ENCODE results near the gene LYSMD2. TPM values are rescaled to one million over a fixed set of nuclear protein-coding genes. Genes with fewer than 3 reads are reported as not detected.

Gene LYSMD2
- polyA plus RNA-seq, 1 of the 3 experiments (the other 2 are of a cell fraction): 10.3 TPM

GRCh38 chr15:51681303-51681963 is 56.0 kb downstream of the LYSMD2 start, which contains the start of gene SCG3 (continued):
- no peak for TF ChIP-seq ZBTB33 (IDR thresholded peaks at IDR 0.05; ENCODE audit: borderline replicate concordance, low read depth)
- no peak for TF ChIP-seq RCOR1 (IDR thresholded peaks at IDR 0.05; ENCODE audit: low read length)
- no peak for TF ChIP-seq FOXM1 (IDR thresholded peaks at IDR 0.05; ENCODE audit: low read depth)
- no peak for TF ChIP-seq FOXJ3 (CRISPR knock-in tag; IDR thresholded peaks at IDR 0.05)
- TF ChIP-seq TCF12 (IDR thresholded peaks at IDR 0.05): no peak
- no peak for TF ChIP-seq TAF1 (IDR thresholded peaks at IDR 0.05; ENCODE audit: borderline replicate concordance, low read depth, low read length)
- no peak for TF ChIP-seq USF1 (IDR thresholded peaks at IDR 0.05; ENCODE audit: borderline replicate concordance, low read depth)

- H3K36me3 ChIP-seq (replicated peaks in 1 of 2; ENCODE audit: control insufficient read depth in 1 of 2, insufficient read depth in 2 of 2, low read length in 1 of 2): peaks cover 0 to 6% of the 10 kb centered on the region in 2 experiments
- no peak overlapping the region for H3K4me2 ChIP-seq
- no peaks in the 10 kb centered on the region for H4K20me1 ChIP-seq (ENCODE audit: insufficient read depth)
- no peak for DNase-seq
- no peaks in the 10 kb centered on the region for H3K9me3 ChIP-seq
- POLR2A ChIA-PET: no interaction called here
- H3K4me1 ChIP-seq (ENCODE audit: control insufficient read depth in 1 of 2, insufficient read depth in 2 of 2, low read depth in 1 of 2, low read length in 1 of 2): peaks cover 0 to 5% of the 10 kb centered on the region in 2 experiments; a peak in 2 of 4 replicates
- TF ChIP-seq ZBTB33 (IDR thresholded peaks at IDR 0.05; ENCODE audit: borderline replicate concordance, low read depth): no peak
- no peak for TF ChIP-seq CTCF (IDR thresholded peaks at IDR 0.05)
- TF ChIP-seq GATA2 (CRISPR knock-in tag; IDR thresholded peaks at IDR 0.05): no peak
- no peak for TF ChIP-seq RFX5 (IDR thresholded peaks at IDR 0.05; ENCODE audit: low read length)
- TF ChIP-seq YY1 (IDR thresholded peaks at IDR 0.05; ENCODE audit: low read depth): no peak
- TF ChIP-seq IRF3 (IDR thresholded peaks at IDR 0.05; ENCODE audit: low read depth, low read length): no peak
- TF ChIP-seq MAX (IDR thresholded peaks at IDR 0.05; ENCODE audit: low read depth): no peak
- no peak for TF ChIP-seq USF1 (IDR thresholded peaks at IDR 0.05; ENCODE audit: borderline replicate concordance, low read depth)
- TF ChIP-seq USF2 (IDR thresholded peaks at IDR 0.05; ENCODE audit: borderline replicate concordance, low read depth, low read length): no peak
- no peak for TF ChIP-seq RXRA (IDR thresholded peaks at IDR 0.05; ENCODE audit: borderline replicate concordance, low read depth)
- no peak for TF ChIP-seq FOXJ3 (CRISPR knock-in tag; IDR thresholded peaks at IDR 0.05)
- TF ChIP-seq TEAD4 (IDR thresholded peaks at IDR 0.05; ENCODE audit: borderline replicate concordance, insufficient read depth): no peak
- no peak for TF ChIP-seq TAF1 (IDR thresholded peaks at IDR 0.05; ENCODE audit: borderline replicate concordance, low read depth, low read length)
- H3K79me2 ChIP-seq (ENCODE audit: insufficient read depth): no peaks in the 10 kb centered on the region
- no peak overlapping the region for H2AFZ ChIP-seq (ENCODE audit: low read depth)
- H3F3A ChIP-seq (replicated peaks; ENCODE audit: insufficient read depth): no peaks in the 10 kb centered on the region
- H3K4me3 ChIP-seq (ENCODE audit: low read depth in 2 of 2, low read length in 1 of 2): no peak overlapping the region
- no peak overlapping the region for H3K9ac ChIP-seq
- 33% methylated on average over 2 of the region's 2 CpGs for WGBS (ENCODE audit: low lambda C conversion rate)
- no peaks in the 10 kb centered on the region for H3K9me2 ChIP-seq
- no peak overlapping the region for H3K27ac ChIP-seq (ENCODE audit: low read depth in 2 of 2, low read length in 1 of 2)
- H3K27me3 ChIP-seq (ENCODE audit: insufficient read depth): no peaks in the 10 kb centered on the region; the same call in 1 of the 2 replicates
- CTCF ChIA-PET: interaction anchor here (0.6 to 5.0 kb wide), 9 partner anchors 10 to 1239 kb away, joined by 3 to 44 read pairs (median 4); no protein-coding TSS in a partner anchor
Measured at GRCh38 chr15:51680321-51680720, 57.1 kb downstream of the LYSMD2 start.
